Liver (tissue), 9 donors: ENCODE results near the gene ZNF446. TPM values are rescaled to one million over a fixed set of nuclear protein-coding genes. Genes with fewer than 3 reads are reported as not detected.

ENCODE experiments used
- DNase-seq: peaks from one replicate; pipeline ENCODE4 v3.0.0-alpha.2; 2017; ENCODE audit warnings: low spot score
- H3K27ac ChIP-seq, 2 donors: one replicate each; pipeline ENCODE4 v1.7.0; 2013; ENCODE audit warnings: inconsistent platforms in 2 of 2, low read length in 2 of 2, control low read depth in 1 of 2, low read depth in 1 of 2, mild to moderate bottlenecking in 1 of 2
- H3K27me3 ChIP-seq, 4 donors: one replicate each; pipeline versions ENCODE4 v1.6.1 to v1.7.0; 2013; ENCODE audit warnings: low read length in 3 of 4, inconsistent platforms in 1 of 4, mild to moderate bottlenecking in 1 of 4, moderate library complexity in 1 of 4; ENCODE audit not compliant: control insufficient read depth in 4 of 4, insufficient read depth in 4 of 4
- H3K36me3 ChIP-seq, 4 donors: one replicate each; pipeline versions ENCODE4 v1.6.1 to v1.7.0; 2013; ENCODE audit warnings: low read length in 3 of 4, mild to moderate bottlenecking in 3 of 4, low read depth in 1 of 4, moderate library complexity in 1 of 4; ENCODE audit not compliant: control insufficient read depth in 4 of 4, insufficient read depth in 3 of 4
- H3K4me1 ChIP-seq, 4 donors: one replicate each; pipeline versions ENCODE4 v1.6.1 to v1.7.0; 2013; ENCODE audit warnings: low read length in 3 of 4, mild to moderate bottlenecking in 3 of 4, moderate library complexity in 1 of 4; ENCODE audit not compliant: control insufficient read depth in 4 of 4, insufficient read depth in 4 of 4
- H3K4me3 ChIP-seq, 3 donors: one replicate each; pipeline versions ENCODE4 v1.6.1 to v1.7.0; 2013; ENCODE audit warnings: low read length in 3 of 3, control low read depth in 1 of 3, low read depth in 1 of 3, mild to moderate bottlenecking in 1 of 3
- H3K9ac ChIP-seq, 2 donors: one replicate each; pipeline ENCODE4 v1.7.0; 2013; ENCODE audit warnings: low read length in 2 of 2, mild to moderate bottlenecking in 2 of 2, moderate library complexity in 2 of 2, control low read depth in 1 of 2, low read depth in 1 of 2
- H3K9me3 ChIP-seq, 4 donors: one replicate each; pipeline versions ENCODE4 v1.6.1 to v1.7.0; 2013; ENCODE audit warnings: low read length in 3 of 4; ENCODE audit not compliant: control insufficient read depth in 4 of 4
- EGR1 ChIP-seq, 2 donors: IDR thresholded peaks; 2 replicates each; pipeline ENCODE4 v1.6.1; 2016 to 2018; ENCODE audit warnings: antibody characterized with exemption in 2 of 2, low read depth in 2 of 2
- FOXA1 ChIP-seq: IDR thresholded peaks from 2 replicates; pipeline ENCODE4 v1.6.1; 2016; ENCODE audit warnings: antibody characterized with exemption
- FOXA2 ChIP-seq: IDR thresholded peaks from 2 replicates; pipeline ENCODE4 v1.6.1; 2016; ENCODE audit warnings: antibody characterized with exemption
- GABPA ChIP-seq, 2 donors: IDR thresholded peaks in 1 of 2; conservative IDR thresholded peaks in 1 of 2; 2 replicates each; pipeline ENCODE4 v1.6.1; 2016; ENCODE audit warnings: antibody characterized with exemption in 2 of 2, mild to moderate bottlenecking in 1 of 2, moderate library complexity in 1 of 2
- HNF4A ChIP-seq, 2 donors: conservative IDR thresholded peaks; 2 replicates each; pipeline ENCODE4 v1.6.1; 2016; ENCODE audit warnings: antibody characterized with exemption in 2 of 2, mild to moderate bottlenecking in 2 of 2
- HNF4G ChIP-seq: IDR thresholded peaks from 2 replicates; pipeline ENCODE4 v1.6.1; 2016; ENCODE audit warnings: antibody characterized with exemption
- JUND ChIP-seq, 2 donors: IDR thresholded peaks; 2 replicates each; pipeline ENCODE4 v1.6.1; 2016; ENCODE audit warnings: antibody characterized with exemption in 2 of 2
- NR2F2 ChIP-seq: IDR thresholded peaks from 2 replicates; pipeline ENCODE4 v1.6.1; 2016; ENCODE audit warnings: antibody characterized with exemption
- RAD21 ChIP-seq, 2 donors: IDR thresholded peaks; 2 replicates each; pipeline ENCODE4 v1.6.1; 2016; ENCODE audit warnings: antibody characterized with exemption in 2 of 2, mild to moderate bottlenecking in 2 of 2
- RXRA ChIP-seq, 2 donors: IDR thresholded peaks; 2 replicates each; pipeline ENCODE4 v1.6.1; 2017 to 2018; ENCODE audit warnings: antibody characterized with exemption in 2 of 2, mild to moderate bottlenecking in 1 of 2
- SP1 ChIP-seq: IDR thresholded peaks from 2 replicates; pipeline ENCODE4 v1.6.1; 2018; ENCODE audit warnings: antibody characterized with exemption, mild to moderate bottlenecking
- TAF1 ChIP-seq: conservative IDR thresholded peaks from 2 replicates; pipeline ENCODE4 v1.6.1; 2016; ENCODE audit warnings: antibody characterized with exemption, mild to moderate bottlenecking
- YY1 ChIP-seq: IDR thresholded peaks from 2 replicates; pipeline ENCODE4 v1.6.1; 2016; ENCODE audit warnings: antibody characterized with exemption, mild to moderate bottlenecking
- WGBS: extraction: QIAGEN DNeasy Blood & Tissue Kit; methylation state at CpG from one replicate; pipeline ENCODE4 v1.1.7; 2013; 5-methylcytosine and 5-hydroxymethylcytosine counted together
- polyA plus RNA-seq, 2 donors: library from polyadenylated mRNA; stranded (reverse) in 1 of 2; unstranded in 1 of 2; fragments of 200-250 nt in 1 of 2; fragments of >200 nt in 1 of 2; fragmentation: Nextera tagmentation in 1 of 2; extraction: Ambion mirVana in 1 of 2; gene quantifications; one replicate each; pipeline versions ENCODE4 v1.2.1 to v1.2.3, GENCODE V29; 2013 to 2015
- total RNA-seq, 2 donors: library from RNA; depleted of rRNA; stranded (reverse); fragments of >200 nt; gene quantifications; one replicate each; pipeline ENCODE4 v1.2.3, GENCODE V29; 2014
- TF ChIP-seq, protein P1 (sequence below): IDR thresholded peaks from 2 replicates; pipeline ENCODE4 v1.6.1; 2016; ENCODE audit warnings: antibody characterized with exemption, mild to moderate bottlenecking
- TF ChIP-seq, protein P2 (sequence below): IDR thresholded peaks from 2 replicates; pipeline ENCODE4 v1.6.1; 2016; ENCODE audit warnings: antibody characterized with exemption
- TF ChIP-seq, protein P3 (sequence below): fragments of 150-350 bp; IDR thresholded peaks from 2 replicates; pipeline ENCODE4 v1.5.1; 2017; ENCODE audit warnings: improper control_type of control experiment, low read depth, low read length; ENCODE audit not compliant: missing input control
- TF ChIP-seq, protein P4 (sequence below): IDR thresholded peaks from 2 replicates; pipeline ENCODE4 v1.6.1; 2016; ENCODE audit warnings: antibody characterized with exemption
- TF ChIP-seq, protein P5 (sequence below): IDR thresholded peaks from 2 replicates; pipeline ENCODE4 v1.6.1; 2016; ENCODE audit warnings: antibody characterized with exemption
- donor health status: healthy.
- donor health status: healthy.
- donor health status: healthy.
- donor health status: healthy.
- donor health status: healthy.

Gene ZNF446
- total and polyA plus RNA-seq, 4 donors: 2.8 to 4.8 (median 3.9) TPM

DNA sequence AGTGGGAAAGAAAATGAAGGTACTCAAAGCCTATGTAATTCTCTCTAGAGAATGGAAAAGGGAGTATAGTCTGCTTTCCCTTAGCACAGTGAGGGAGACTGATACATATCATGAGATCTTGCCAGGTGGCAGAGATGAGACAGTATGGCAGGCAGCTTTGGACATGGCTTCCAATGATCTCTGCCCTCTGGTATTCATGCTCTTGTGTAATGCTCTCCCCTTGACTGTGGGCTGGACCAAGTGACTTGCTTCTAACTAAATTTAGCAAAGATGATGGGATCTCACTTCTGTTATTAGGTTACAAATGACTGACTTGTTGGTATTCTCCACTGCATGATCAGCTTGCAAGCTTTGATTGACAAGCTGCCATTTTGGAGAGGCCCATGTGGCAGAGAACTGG lies 46.4 kb upstream of the ZNF446 start:
- Histone ChIP-seq H3K27ac (no peak overlapping the region), H3K9me3 (peaks cover 57 to 84% (median 74%) of the 10 kb centered on the region in 4 donors), H3K4me1 (no peaks in the 10 kb centered on the region), H3K36me3 (peaks cover 8 to 18% (median 16%) of the 10 kb centered on the region in 4 donors), H3K4me3 (peak overlapping the region in 2 of 3 donors; percentile 7 to 50), H3K27me3 (no peaks in the 10 kb centered on the region), H3K9ac (no peak overlapping the region)
- TF ChIP-seq, protein P1, sequence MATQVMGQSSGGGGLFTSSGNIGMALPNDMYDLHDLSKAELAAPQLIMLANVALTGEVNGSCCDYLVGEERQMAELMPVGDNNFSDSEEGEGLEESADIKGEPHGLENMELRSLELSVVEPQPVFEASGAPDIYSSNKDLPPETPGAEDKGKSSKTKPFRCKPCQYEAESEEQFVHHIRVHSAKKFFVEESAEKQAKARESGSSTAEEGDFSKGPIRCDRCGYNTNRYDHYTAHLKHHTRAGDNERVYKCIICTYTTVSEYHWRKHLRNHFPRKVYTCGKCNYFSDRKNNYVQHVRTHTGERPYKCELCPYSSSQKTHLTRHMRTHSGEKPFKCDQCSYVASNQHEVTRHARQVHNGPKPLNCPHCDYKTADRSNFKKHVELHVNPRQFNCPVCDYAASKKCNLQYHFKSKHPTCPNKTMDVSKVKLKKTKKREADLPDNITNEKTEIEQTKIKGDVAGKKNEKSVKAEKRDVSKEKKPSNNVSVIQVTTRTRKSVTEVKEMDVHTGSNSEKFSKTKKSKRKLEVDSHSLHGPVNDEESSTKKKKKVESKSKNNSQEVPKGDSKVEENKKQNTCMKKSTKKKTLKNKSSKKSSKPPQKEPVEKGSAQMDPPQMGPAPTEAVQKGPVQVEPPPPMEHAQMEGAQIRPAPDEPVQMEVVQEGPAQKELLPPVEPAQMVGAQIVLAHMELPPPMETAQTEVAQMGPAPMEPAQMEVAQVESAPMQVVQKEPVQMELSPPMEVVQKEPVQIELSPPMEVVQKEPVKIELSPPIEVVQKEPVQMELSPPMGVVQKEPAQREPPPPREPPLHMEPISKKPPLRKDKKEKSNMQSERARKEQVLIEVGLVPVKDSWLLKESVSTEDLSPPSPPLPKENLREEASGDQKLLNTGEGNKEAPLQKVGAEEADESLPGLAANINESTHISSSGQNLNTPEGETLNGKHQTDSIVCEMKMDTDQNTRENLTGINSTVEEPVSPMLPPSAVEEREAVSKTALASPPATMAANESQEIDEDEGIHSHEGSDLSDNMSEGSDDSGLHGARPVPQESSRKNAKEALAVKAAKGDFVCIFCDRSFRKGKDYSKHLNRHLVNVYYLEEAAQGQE: no peak
- TF ChIP-seq FOXA2 (no peak), TAF1 (no peak)
- no peak for DNase-seq

DNA sequence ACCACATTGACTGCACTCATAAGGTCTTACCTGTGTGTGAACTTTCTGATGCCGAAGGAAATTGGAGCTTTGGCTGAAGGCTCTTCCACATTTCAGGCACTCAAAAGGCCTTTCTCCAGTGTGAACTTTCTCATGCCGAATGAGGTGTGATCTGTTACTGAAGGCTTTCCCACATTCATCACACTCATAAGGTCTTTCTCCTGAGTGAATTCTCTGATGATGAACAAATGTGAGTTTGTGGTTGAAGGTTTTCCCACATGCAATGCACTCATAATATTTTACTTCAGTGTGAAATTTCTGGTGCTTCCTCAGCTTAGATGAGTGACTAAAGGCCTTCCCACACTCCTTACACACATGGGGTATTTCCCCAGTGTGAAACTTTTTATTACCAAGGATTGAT lies 41.9 kb upstream of the ZNF446 start:
- H3K27ac ChIP-seq: no peak overlapping the region
- no peak for TF ChIP-seq RXRA (IDR thresholded peaks at IDR 0.05)
- TF ChIP-seq TAF1: no peak
- TF ChIP-seq RAD21 (IDR thresholded peaks at IDR 0.05): no peak
- no peak for TF ChIP-seq FOXA1
- TF ChIP-seq HNF4G: no peak
- no peak for TF ChIP-seq SP1
- TF ChIP-seq YY1: no peak
- no peak for TF ChIP-seq GABPA (IDR thresholded peaks at IDR 0.05 in 1 of 2, conservative IDR thresholded peaks at IDR 0.05 in 1 of 2)
- no peak for TF ChIP-seq NR2F2
- TF ChIP-seq, protein P2, sequence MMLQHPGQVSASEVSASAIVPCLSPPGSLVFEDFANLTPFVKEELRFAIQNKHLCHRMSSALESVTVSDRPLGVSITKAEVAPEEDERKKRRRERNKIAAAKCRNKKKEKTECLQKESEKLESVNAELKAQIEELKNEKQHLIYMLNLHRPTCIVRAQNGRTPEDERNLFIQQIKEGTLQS: no peak
- no peak for TF ChIP-seq JUND (IDR thresholded peaks at IDR 0.05)
- TF ChIP-seq EGR1 (IDR thresholded peaks at IDR 0.05; ENCODE audit: low read depth in 2 of 2): no peak
- no peak for TF ChIP-seq FOXA2
- TF ChIP-seq, protein P3, sequence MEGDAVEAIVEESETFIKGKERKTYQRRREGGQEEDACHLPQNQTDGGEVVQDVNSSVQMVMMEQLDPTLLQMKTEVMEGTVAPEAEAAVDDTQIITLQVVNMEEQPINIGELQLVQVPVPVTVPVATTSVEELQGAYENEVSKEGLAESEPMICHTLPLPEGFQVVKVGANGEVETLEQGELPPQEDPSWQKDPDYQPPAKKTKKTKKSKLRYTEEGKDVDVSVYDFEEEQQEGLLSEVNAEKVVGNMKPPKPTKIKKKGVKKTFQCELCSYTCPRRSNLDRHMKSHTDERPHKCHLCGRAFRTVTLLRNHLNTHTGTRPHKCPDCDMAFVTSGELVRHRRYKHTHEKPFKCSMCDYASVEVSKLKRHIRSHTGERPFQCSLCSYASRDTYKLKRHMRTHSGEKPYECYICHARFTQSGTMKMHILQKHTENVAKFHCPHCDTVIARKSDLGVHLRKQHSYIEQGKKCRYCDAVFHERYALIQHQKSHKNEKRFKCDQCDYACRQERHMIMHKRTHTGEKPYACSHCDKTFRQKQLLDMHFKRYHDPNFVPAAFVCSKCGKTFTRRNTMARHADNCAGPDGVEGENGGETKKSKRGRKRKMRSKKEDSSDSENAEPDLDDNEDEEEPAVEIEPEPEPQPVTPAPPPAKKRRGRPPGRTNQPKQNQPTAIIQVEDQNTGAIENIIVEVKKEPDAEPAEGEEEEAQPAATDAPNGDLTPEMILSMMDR: no peak
- TF ChIP-seq, protein P4, sequence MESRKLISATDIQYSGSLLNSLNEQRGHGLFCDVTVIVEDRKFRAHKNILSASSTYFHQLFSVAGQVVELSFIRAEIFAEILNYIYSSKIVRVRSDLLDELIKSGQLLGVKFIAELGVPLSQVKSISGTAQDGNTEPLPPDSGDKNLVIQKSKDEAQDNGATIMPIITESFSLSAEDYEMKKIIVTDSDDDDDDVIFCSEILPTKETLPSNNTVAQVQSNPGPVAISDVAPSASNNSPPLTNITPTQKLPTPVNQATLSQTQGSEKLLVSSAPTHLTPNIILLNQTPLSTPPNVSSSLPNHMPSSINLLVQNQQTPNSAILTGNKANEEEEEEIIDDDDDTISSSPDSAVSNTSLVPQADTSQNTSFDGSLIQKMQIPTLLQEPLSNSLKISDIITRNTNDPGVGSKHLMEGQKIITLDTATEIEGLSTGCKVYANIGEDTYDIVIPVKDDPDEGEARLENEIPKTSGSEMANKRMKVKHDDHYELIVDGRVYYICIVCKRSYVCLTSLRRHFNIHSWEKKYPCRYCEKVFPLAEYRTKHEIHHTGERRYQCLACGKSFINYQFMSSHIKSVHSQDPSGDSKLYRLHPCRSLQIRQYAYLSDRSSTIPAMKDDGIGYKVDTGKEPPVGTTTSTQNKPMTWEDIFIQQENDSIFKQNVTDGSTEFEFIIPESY: no peak
- TF ChIP-seq, protein P5, sequence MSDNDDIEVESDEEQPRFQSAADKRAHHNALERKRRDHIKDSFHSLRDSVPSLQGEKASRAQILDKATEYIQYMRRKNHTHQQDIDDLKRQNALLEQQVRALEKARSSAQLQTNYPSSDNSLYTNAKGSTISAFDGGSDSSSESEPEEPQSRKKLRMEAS: no peak
- TF ChIP-seq HNF4A (conservative IDR thresholded peaks at IDR 0.05): no peak
- TF ChIP-seq, protein P1: no peak
- H3K9me3 ChIP-seq: peaks cover 67 to 77% (median 72%) of the 10 kb centered on the region in 4 donors
- no peak overlapping the region for H3K9ac ChIP-seq
- peaks cover 0 to 1% (median 0%) of the 10 kb centered on the region in 4 donors for H3K4me1 ChIP-seq
- H3K36me3 ChIP-seq: peaks cover 15 to 40% (median 28%) of the 10 kb centered on the region in 4 donors
- WGBS: 98% methylated on average over 2 of the region's 2 CpGs
- peak overlapping the region in 2 of 3 donors; percentile 50 to 60 for H3K4me3 ChIP-seq
- no peaks in the 10 kb centered on the region for H3K27me3 ChIP-seq
- DNase-seq: no peak
